Myocyte (in vitro differentiated cells): Measurements from ENCODE around the gene BDH2. TPM values are rescaled to one million over a fixed set of nuclear protein-coding genes. Genes with fewer than 3 reads are reported as not detected.

Experiments
- DNase-seq: peaks from one replicate; pipeline ENCODE4 v3.0.0-alpha.2; 2012; ENCODE audit warnings: low read depth
- total RNA-seq: library from RNA; depleted of rRNA; stranded (reverse); fragments of >200 nt; gene quantifications from 2 replicates; pipeline ENCODE4 v1.2.3, GENCODE V29; 2014

Gene BDH2
- total RNA-seq, 1 donor from 2014 or later: 52.0 TPM

- DNase-seq: no peak
Measured at GRCh38 chr4:103029300-103029699, 70.3 kb downstream of the BDH2 start.

Other genes with a start within 250 kb of the BDH2 start
- 39.0 and 39.5 TPM in 2 replicates for gene CISD2, start 230.8 kb downstream of the BDH2 start, total RNA-seq
- 1.1 and 2.4 TPM in 2 replicates for gene SLC9B1, start 80.1 kb downstream of the BDH2 start, total RNA-seq
- gene SLC9B2, start 23.1 kb downstream of the BDH2 start, total RNA-seq: 9.7 and 10.6 TPM in 2 replicates
- gene CENPE, start 98.5 kb upstream of the BDH2 start, total RNA-seq: 1.5 and 2.9 TPM in 2 replicates